HG03460 (cell line): Measurements from ENCODE around the gene CAMK4.
"Not testable (repeated sequence)": the region's sequence is repeated elsewhere in the genome, so short reads cannot be mapped to it uniquely, and the experiment has no call there.

Experiments used
- ATAC-seq: cut with Tn5 transposase; IDR thresholded peaks from one replicate; pipeline ENCODE4 v1.9.1; 2021; ENCODE audit not compliant: unreplicated experiment

CAMK4 gene

DNA sequence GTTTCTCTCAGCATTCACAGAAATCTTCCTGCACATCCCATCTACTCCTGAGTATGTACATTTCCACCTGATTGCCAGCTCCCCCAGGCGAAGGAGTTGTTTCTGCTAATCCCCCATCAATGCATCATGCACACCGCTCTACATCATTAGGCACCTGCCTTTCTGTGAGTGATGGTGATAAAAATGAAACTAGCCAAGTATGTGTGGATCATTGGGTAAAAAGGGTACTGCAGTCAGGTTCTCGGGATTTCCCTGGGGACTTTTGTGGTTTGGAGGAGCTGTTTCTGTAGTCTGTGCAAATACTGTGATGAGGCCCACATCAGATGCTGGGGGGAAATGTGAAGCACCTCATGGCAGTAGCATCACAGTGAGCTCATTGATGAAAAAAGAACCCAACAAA, 30.4 kb downstream of the CAMK4 start:
- ATAC-seq = peak; percentile 86

DNA sequence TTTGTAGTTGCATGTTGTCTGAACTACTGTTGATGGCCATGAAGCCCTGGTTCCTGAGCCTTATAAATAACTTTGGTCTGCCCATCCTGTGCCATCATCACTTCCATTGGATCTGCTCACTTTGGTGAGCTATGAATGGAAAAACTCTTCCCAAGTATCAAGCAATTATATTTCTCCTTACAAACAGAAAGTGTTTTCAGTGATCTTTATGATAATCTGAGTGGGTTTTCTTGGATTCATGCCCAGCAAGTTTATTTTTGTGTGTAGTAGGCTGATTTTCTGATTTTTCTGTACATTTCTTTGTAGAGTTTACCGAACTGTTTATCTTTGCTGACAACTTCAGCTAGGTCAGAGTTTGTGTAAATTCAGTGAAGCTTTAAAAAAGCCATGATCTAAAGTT, 31.0 kb downstream of the CAMK4 start:
- ATAC-seq = no peak

DNA sequence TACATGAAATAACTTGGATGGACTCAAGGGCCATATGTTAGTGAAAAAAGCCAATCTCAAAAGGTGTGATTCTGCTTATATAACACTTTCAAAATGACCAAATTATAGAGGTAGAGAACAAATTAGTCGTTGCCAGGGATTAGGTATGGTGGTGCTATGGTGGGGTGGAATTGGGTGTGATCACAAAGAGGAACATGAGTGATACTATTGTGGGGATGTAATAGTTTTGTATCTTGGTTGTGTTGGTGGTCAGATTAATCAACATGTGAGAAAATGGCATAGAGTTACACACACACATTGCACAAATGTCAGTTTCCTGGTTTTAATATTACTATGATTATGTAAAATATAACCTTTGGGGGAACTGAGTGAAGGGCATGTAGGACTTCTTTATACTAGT, 31.9 kb downstream of the CAMK4 start:
- ATAC-seq = no peak

DNA sequence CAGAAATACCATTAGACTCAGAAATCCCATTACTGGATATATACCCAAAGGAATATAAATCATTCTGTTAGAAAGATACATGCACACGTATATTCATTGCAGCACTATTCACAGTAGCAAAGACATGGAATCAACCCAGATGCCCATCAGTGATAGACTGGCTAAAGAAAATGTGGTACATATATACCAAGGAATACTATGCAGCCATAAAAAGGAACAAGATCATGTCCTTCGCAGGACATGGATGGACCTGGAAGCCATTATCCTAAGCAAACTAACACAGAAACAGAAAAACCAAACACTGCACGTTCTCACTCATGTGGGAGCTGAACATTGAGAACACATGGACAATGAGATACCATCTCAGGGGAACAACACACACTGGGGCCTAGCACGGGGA, 33.4 kb downstream of the CAMK4 start:
- not testable (repeated sequence) for ATAC-seq

DNA sequence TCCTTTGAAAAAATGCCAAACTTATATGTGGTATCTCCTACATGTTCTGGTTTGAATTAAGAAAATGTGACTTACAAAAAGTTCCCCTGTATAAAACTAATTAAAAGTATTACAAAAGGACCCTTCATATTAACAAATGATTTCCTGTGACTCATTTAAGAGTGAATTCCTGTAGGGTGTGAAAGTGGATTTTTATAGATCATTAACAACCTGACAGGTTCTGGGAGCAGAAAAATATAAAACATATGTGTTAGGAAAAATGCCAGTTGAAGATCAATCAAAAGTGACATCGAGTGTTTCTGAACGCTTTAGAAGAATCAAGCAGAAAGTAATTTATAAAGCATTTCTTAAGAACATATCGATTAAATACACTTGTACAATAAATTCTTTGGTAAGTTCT, 35.5 kb downstream of the CAMK4 start:
- no peak for ATAC-seq

DNA sequence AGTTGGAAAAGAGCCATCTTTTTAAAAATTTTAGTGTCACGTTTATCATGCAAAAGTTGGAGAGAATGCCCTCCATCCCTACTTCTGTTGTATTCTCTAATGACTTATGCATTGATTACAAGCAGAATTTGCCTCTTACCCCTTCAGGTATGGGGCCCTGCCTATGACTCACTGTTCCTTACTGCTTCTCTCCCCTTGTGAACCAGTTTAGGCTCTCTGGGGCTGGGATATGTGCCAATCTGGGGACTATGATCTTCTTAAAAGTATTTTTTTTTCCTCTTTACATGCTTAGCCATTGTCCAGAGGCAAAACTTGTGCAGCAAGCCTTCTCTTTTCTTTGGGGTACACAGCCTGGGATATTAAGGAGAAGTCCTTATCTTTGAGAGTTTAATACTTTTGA, 37.4 kb downstream of the CAMK4 start:
- no peak for ATAC-seq

DNA sequence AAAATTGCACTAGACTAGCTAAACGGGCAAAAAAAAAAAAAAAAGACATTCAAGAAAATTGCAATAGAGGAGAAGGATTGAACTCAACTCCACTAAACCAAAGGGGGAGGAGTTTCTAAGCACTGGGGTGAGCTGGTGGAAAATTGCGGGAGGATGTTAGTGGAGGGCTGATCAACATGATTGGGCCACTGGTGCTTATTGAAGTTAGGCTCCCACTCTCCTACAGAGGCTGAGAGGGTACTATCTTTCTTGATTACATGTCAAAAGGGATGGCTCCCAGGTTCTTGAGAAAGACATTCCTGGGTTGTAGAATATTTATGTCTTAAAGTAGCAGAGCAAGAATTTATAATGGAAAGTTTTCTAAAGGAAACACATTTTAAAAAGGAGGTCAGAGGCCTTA, 38.0 kb downstream of the CAMK4 start:
- no peak for ATAC-seq

DNA sequence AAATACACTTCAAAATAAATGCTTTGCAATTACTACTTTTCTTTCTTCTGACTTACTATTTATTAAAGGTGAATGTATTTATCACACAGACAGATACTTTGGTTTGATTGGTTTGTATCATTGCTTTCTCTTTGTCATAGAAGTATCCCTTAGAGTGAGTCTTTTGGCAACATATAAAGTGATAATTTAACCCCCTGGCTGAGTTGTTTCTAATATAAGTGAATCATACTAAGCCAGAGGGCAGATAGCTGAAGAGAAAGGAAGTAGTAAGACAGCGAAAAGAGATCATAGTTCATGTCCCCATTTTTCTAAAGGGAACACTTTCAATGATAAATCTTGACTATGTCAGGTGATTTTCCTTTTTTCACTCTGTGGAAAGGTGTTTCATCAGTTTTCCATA, 38.6 kb downstream of the CAMK4 start:
- ATAC-seq = no peak

DNA sequence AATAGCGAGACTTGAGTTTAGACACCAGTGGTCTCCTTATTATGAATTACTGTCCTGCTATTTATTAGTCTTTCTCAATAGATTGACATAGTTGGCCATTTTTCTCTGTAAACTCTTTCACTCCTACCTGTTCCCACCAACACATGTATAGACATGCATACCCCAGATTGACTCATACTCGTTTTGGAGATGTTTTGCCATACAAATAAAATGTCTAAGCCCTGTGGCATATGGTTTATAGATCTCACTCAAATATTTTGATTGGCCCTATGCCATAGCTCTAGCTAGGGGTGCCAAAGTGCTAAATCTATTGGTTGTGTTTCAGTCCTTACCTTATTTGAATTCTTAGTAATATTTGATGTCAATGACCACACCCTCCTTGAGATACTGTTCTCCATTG, 42.3 kb downstream of the CAMK4 start:
- no peak for ATAC-seq

DNA sequence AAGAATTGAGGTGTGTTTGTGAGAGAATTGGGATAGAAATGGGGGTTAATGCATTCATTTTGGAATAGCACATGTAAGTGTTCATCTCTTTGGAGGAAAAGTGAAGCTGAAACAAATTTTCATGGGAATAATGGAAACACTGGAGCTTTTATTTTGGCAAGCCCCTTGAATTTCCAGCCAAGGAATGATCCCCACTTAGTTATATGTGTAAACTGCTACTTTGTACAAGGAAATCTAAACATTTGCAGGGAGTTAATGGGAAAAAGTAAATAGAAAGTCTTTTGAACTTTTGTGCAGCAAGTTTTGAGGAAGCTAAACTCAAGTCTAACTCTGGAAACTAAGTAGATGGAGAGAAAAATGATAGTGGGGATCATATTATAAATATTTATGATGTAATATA, 44.1 kb downstream of the CAMK4 start:
- ATAC-seq = no peak

DNA sequence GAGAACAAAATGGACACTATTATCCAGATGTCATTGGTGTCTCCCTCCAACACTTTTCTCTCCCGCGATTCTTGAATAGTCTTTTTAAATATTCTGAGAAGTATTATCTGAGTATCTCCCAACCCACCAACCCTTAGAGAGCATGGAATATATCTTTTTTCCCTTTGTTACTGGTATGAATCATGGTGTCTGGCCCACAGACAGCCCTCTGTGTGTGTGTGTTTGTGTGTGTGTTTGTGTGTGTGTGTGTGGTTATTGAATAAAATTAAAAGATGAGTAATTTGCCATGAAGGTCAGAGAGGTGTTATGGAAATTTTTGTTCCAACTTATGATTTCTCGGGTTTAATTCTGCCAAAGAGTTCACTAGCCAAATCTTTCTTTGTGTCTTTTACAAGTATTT, 47.7 kb downstream of the CAMK4 start:
- ATAC-seq = no peak

DNA sequence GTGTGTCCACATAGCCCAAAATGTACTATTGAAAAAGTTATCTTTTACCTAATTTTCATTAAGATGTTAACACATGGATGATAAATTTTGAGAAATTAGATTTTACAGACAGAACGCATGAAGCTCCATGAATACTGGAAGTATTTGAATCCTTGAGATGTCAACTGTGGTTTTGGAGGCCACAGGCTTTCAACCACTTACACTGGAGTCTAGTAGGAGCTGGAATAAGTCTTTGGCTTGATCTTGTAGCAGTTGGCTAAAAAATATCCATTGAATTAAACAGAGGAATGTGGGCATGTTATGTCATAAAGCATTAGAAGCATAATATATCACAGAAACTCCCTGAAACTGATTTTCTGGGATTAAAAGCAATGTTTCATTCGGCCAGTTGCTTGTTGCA, 52.9 kb downstream of the CAMK4 start:
- ATAC-seq = no peak

DNA sequence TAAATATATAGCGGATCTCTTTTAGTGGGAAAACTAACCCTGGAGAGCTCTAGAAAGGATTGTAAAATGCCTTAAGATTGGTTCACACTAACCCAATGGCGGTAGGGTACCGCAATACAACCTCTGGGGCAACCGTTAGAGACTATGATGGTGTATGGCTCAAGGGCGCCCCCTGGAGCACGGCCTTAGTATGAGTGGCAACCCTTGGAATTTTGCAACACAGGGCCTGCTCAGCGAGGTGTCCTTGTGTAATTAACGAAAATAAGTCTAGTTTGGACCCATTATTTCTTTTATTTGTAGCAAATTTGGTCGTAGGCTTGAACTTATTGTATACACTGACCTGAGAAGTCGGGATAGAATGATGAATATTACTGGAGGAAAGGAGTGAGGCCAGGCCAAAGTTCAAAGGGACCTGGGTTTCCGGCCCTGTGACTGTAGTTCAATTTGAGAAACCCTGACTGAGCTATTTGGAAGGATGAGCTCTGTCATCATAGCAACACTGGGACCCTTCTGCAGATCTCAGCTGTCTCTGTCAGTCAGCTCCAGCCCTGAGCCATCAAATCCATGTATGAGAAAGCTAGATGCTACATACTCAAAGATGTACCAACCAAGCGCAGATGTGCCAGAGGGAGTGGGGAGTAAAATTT, 54.8 kb downstream of the CAMK4 start:
- ATAC-seq = peak; percentile 91

DNA sequence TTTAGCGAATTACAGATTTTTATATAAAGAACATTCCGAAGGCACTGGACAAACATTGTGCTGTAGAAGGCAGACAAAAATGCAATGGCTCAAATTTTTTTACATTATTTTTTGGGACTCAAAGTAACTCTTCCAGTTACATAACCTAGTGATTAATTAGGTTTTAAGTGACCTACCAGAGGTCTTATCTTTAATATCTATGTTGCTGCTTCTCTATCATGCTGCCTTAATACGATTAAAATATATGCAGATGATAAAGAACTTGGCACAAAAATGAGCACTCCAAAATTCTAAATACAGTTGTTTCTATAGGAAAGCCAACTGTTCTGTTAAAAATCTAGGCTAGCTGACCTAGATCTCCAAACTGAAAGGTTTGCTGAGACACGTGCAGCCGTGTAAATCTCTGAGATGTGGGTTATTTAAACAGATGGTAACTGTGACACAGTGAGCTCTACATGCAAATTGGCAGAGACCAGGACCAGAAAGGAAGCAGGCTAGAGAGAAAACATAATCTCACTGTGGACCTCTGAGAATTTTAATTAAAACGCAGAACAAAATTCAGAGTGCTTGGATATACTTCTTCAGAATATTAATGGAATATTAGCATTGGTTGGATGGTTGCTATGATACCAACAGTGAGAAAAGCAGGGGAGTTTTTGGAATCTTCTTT, 56.2 kb downstream of the CAMK4 start:
- no peak for ATAC-seq

DNA sequence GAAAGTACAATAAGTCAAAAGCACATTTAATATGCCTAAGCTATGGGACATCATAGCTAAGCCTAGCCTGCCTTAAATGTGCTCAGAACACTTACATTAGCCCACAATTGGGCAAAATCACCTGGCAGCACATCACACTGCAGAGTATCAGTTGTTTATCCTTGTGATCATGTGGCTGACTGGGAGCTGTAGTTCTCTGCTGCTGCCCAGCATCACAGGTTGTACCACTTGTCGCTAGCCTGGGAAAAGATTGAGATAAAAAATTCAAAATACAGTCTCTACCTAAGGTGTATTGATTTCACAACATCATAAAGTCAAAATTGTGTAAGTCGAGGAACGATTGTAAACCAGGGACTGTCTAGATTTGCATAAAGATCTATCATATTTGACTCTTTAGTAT, 58.6 kb downstream of the CAMK4 start:
- no peak for ATAC-seq

DNA sequence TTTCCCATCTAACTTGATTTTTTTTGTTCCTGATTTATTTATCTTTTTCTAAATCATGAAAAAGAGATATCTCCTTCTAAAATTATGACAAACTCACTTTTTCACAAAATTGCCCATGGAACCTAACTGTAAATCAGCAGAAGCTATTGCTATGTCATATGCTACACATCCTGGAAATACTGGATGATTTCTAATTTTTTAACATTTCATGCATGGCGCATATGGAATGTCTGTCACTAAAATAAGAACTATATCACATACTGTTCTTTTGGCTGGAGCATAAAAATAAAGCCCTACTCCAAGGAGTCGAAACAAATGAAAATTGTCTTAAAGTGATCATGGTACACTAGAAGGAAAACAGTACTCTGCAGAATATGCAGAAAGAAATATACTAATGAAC, 60.6 kb downstream of the CAMK4 start:
- no peak for ATAC-seq

DNA sequence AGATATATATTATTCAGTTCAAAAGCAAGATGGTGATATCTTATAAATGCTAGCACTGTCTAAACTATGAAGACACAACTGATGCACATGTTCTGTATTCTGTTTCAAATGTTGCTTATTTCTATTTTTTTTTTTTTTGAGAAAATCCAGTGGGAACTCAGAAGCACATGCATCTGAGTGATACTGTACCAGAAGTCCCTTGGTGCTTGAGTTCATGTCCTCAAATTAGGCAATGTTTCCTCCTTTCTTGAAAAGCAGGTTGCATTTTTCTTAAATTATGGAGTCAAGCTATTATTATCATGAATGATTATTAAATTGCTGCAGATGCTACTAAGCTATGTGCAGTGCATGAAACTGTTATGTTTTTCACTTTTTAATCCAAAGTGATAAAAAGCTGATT, 70.4 kb downstream of the CAMK4 start:
- no peak for ATAC-seq

DNA sequence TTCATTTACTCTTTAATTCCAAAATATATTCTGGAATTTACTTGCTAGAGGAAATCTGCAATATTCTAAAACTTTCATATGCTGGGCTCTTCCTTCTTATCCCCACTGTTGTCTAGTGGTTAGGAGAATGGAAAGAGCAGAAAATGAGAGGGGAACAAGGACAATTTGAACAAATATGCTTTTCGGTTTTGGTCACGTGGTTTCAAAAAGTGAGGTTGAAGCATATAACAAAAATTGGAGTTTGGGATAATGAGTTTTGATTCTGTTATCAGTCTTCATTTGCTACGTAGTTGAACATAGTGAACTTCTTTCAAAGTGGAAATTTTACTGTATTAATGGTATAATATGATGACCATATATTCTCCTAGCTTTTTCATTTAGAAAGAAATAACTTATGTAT, 71.5 kb downstream of the CAMK4 start:
- ATAC-seq = no peak

DNA sequence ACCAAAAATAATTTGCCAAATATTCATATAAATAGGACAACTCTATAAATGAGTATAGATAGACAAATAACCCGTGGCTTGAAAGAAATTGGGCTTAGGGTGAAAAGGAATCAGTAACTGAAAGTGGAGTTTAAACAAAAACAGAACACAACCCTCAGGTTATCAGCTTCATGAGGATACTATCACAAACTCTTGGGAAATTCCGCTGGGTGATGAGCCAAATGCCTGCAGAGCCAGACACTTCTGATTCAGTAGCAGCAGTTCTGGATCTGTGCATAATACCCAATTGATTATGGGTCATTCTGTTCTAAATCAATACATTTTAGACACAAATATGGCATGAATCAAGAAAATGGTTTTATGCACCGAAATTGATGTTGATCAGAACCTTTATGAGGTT, 72.4 kb downstream of the CAMK4 start:
- ATAC-seq = no peak

DNA sequence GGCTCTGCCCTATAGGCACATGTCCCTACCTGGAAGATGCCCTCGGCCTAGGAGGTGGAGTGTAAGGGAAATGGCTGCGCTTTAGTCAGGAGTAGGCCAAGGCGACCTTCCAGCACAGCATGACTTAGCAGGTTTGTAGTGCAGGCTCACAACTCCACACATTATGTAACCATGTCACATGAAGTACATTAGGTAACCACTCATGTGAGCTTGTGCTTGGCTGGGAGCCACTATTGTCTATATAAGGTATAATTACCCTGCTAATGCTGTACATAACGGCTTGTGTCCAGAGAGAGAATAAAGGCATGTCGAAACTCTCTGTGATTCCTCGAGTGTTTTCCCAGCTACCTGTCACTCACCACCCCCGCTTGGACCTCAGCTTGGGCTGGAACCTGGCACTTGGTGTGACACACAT, 74.9 kb downstream of the CAMK4 start:
- no peak for ATAC-seq

DNA sequence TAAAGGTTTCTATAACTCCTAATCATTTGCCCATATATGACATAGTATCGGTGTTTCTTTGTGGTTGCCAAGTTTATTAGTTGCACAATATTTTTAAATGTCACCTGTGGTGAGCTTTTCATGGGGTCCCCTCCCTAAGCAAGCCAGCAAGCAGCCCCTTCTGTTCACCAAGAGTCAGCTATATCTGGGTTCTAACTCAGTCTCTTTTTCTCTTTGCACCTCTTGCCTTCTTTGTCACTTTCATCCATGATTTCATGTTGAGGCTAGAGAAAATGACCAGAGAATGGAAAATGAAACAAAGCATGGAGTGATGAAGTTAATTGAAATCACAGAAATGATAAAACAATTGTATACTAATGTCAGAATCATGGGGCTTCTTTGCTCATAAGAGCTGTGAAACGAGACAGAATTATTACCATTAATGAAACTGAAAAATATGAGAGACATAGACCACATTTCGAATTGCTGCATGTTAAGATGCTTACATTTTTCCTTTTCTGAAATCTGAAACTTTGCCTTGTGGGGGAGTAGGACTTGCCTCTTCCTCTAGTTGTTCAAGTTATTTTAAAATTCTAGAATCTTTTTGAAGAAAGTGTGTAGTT, 75.7 kb downstream of the CAMK4 start:
- ATAC-seq = no peak

DNA sequence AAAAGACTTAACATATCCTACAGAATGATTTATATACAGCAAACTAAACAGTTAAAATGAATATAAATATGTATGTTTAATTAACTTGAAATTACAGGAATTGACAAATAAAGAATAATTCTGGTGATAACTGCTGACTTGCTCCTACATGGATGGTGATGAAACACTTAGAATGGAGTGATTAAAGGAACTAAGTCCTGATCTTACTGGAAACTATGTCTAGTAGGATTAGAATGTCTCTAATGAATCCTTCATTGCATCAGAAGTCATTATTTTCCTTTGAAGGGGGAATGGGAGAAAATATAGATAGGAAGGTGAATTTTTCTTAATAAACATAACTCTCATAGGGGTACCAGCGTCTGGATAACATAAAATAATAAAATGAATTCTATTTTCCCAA, 77.1 kb downstream of the CAMK4 start:
- no peak for ATAC-seq

DNA sequence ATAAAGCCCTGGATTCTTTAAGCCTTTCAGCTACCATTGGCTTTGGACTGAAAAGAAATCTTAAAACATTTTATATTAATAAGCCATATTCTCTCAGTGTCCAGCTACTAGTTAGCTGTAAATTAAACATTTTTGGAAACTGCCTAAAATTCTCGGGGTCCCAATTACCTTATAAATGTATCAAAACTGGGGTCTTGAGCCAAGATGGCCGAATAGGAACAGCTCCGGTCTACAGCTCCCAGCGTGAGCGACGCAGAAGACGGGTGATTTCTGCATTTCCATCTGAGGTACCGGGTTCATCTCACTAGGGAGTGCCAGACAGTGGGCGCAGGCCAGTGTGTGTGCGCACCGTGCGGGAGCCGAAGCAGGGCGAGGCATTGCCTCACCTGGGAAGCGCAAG, 77.9 kb downstream of the CAMK4 start:
- not testable (repeated sequence) for ATAC-seq
